Omental fat pad (tissue), 4 donors: ENCODE results near the gene COL4A1. TPM values are rescaled to one million over a fixed set of nuclear protein-coding genes. Genes with fewer than 3 reads are reported as not detected.
A peak's percentile ranks its signal among the peaks of the same experiment; 100 is the strongest.

Experiments used
- ATAC-seq: fragments of 150-250 bp; one replicate; pipeline ENCODE4 v1.9.1; 2016; ENCODE audit warnings: mild to moderate bottlenecking, moderate library complexity; ENCODE audit not compliant: low FRiP score
- DNase-seq: peaks from one replicate; pipeline ENCODE4 v3.0.0-alpha.2; 2019; ENCODE audit warnings: low spot score
- CTCF ChIP-seq, 3 donors: fragments of 450-650 bp; IDR thresholded peaks; one replicate each; pipeline ENCODE4 v1.5.1; 2016 to 2017; ENCODE audit warnings: antibody characterized with exemption in 3 of 3, mild to moderate bottlenecking in 3 of 3, moderate library complexity in 2 of 3
- total RNA-seq, 4 donors: library from RNA; depleted of rRNA; stranded (reverse); fragments of >200 nt; gene quantifications; one replicate each; pipeline ENCODE4 v1.1.0, GENCODE V29; 2016

Gene COL4A1
- total RNA-seq, 4 donors from 2014 or later = 611 to 1,113 (median 995) TPM

- DNase-seq = no peak
- no peak for ATAC-seq
- no peak for TF ChIP-seq CTCF (IDR thresholded peaks at IDR 0.05)
These were observed 50.6 kb downstream of the COL4A1 start for GRCh38 chr13:110256126-110256905.

GRCh38 chr13:110254751-110255553 lies 52.0 kb downstream of the COL4A1 start:
- DNase-seq = no peak
- ATAC-seq = no peak
- no peak for TF ChIP-seq CTCF (IDR thresholded peaks at IDR 0.05)

GRCh38 chr13:110254151-110254679 lies 52.7 kb downstream of the COL4A1 start:
- no peak for ATAC-seq

GRCh38 chr13:110251193-110251819 lies 55.7 kb downstream of the COL4A1 start:
- no peak for TF ChIP-seq CTCF (IDR thresholded peaks at IDR 0.05)
- peak; percentile 82 for ATAC-seq
- DNase-seq = no peak

More at GRCh38 chr13:110254151-110254679, 52.7 kb downstream of the COL4A1 start:
- DNase-seq = no peak
- no peak for TF ChIP-seq CTCF (IDR thresholded peaks at IDR 0.05)

- DNase-seq (peak; percentile 42), ATAC-seq (peak; percentile 44)
- no peak for TF ChIP-seq CTCF (IDR thresholded peaks at IDR 0.05)
These were observed 56.6 kb downstream of the COL4A1 start for GRCh38 chr13:110250258-110250891.

- DNase-seq (no peak), ATAC-seq (no peak)
- no peak for TF ChIP-seq CTCF (IDR thresholded peaks at IDR 0.05)
These were observed 57.6 kb downstream of the COL4A1 start for GRCh38 chr13:110249326-110249725.
